Type B pancreatic cell (in vitro differentiated cells): ENCODE measurements around the gene RRM2. TPM values are rescaled to one million over a fixed set of nuclear protein-coding genes. Genes with fewer than 3 reads are reported as not detected.

Experiments
- DNase-seq: peaks from one replicate; pipeline ENCODE4 v3.0.0; 2021; ENCODE audit warnings: mixed read lengths; ENCODE audit not compliant: unreplicated experiment; ENCODE audit errors: extremely low spot score
- H3K27ac Mint-ChIP-seq: 2 replicates; pipeline ENCODE4 v1.8.0; 2021; ENCODE audit warnings: mild to moderate bottlenecking, mixed read lengths
- H3K27me3 Mint-ChIP-seq: 2 replicates; pipeline ENCODE4 v1.8.0; 2021; ENCODE audit warnings: mixed read lengths
- H3K36me3 Mint-ChIP-seq: 2 replicates; pipeline ENCODE4 v1.8.0; 2021; ENCODE audit warnings: mixed read lengths
- H3K4me1 Mint-ChIP-seq: one replicate; pipeline ENCODE4 v1.8.0; 2021; ENCODE audit warnings: mixed read lengths; ENCODE audit not compliant: unreplicated experiment
- H3K4me3 Mint-ChIP-seq: 2 replicates; pipeline ENCODE4 v1.8.0; 2021; ENCODE audit warnings: mild to moderate bottlenecking, mixed read lengths
- H3K9me3 Mint-ChIP-seq: 2 replicates; pipeline ENCODE4 v1.8.0; 2021; ENCODE audit warnings: mixed read lengths
- CTCF ChIP-seq: fragments of 200-600 bp; sonication (generic); conservative IDR thresholded peaks from 2 replicates; pipeline ENCODE4 v1.5.0; 2021; ENCODE audit warnings: antibody characterized with exemption, mild to moderate bottlenecking
- total RNA-seq: library from RNA; stranded (reverse); gene quantifications from 2 replicates; pipeline ENCODE4 v1.2.1, GENCODE V29; 2021; ENCODE audit warnings: low replicate concordance

RRM2 gene
- total RNA-seq, 1 donor from 2014 or later, result 109 TPM

GRCh38 chr2:10175441-10175840 is 52.9 kb downstream of the RRM2 start:
- no peak overlapping the region for H3K4me3 Mint-ChIP-seq
- no peak overlapping the region for H3K27ac Mint-ChIP-seq
- H3K4me1 Mint-ChIP-seq, result peaks cover 18% of the 10 kb centered on the region
- H3K9me3 Mint-ChIP-seq, result no peaks in the 10 kb centered on the region
- DNase-seq, result no peak
- no peak for TF ChIP-seq CTCF
- no peaks in the 10 kb centered on the region for H3K36me3 Mint-ChIP-seq
- no peaks in the 10 kb centered on the region for H3K27me3 Mint-ChIP-seq

- H3K27me3 Mint-ChIP-seq, result no peaks in the 10 kb centered on the region
- H3K27ac Mint-ChIP-seq, result no peak overlapping the region
- no peak overlapping the region for H3K4me3 Mint-ChIP-seq
- no peak for TF ChIP-seq CTCF
- no peaks in the 10 kb centered on the region for H3K9me3 Mint-ChIP-seq
- H3K36me3 Mint-ChIP-seq, result no peaks in the 10 kb centered on the region
- H3K4me1 Mint-ChIP-seq, result peaks cover 5% of the 10 kb centered on the region
- DNase-seq, result no peak
These were observed 56.2 kb downstream of the RRM2 start for GRCh38 chr2:10178751-10179150.

DNA sequence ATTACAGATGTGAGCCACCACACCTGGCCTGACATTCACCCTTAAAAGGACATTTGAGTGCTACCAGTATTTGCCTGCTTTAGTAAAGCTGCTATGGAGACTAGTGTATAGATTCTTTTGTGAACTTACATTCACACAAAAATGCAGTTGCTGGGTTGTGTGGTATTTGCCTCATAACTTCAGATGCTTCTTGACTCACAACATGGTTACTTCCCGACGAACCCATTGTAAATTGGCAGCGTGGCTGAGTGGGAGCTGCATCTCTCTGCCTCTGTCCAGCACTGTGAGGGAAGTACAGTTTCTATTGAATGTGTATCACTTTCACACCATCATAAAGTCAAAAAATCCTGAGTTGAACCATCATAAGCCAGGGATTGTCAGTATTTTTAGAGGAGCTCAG is 56.9 kb downstream of the RRM2 start:
- Mint-ChIP-seq H3K27ac (no peak overlapping the region), H3K4me3 (no peak overlapping the region), H3K36me3 (no peaks in the 10 kb centered on the region), H3K4me1 (peaks cover 5% of the 10 kb centered on the region), H3K9me3 (no peaks in the 10 kb centered on the region), H3K27me3 (no peaks in the 10 kb centered on the region)
- no peak for DNase-seq
- no peak for TF ChIP-seq CTCF

DNA sequence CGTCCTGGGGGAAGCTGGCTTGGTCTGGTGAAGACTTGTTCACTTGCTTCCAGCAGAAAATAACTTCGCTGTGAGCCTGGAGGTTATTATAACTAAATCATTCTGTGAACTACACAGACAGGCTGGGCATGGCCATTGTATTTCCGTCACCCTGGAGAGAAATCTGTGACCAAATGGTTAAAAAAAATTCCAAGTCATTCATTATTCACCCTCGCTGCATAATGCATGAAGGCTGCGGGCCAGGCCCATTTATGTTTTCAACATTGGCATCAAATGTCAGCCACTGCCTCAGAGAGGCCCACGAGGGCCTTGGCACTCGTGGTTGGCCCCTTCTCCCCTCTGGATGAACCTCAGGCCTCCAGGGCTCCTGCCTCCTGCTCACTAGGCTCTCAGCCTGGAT is 57.7 kb downstream of the RRM2 start:
- peaks cover 5% of the 10 kb centered on the region for H3K4me1 Mint-ChIP-seq
- H3K36me3 Mint-ChIP-seq, result no peaks in the 10 kb centered on the region
- TF ChIP-seq CTCF, result no peak
- no peaks in the 10 kb centered on the region for H3K9me3 Mint-ChIP-seq
- no peaks in the 10 kb centered on the region for H3K27me3 Mint-ChIP-seq
- H3K27ac Mint-ChIP-seq, result no peak overlapping the region
- no peak overlapping the region for H3K4me3 Mint-ChIP-seq
- no peak for DNase-seq

Other genes with a start within 250 kb of the RRM2 start
- 37.4 and 120 TPM in 2 replicates for gene GRHL1, start 171.0 kb upstream of the RRM2 start, total RNA-seq
- gene KLF11, start 79.2 kb upstream of the RRM2 start, total RNA-seq, result 11.8 and 13.1 TPM in 2 replicates
- gene CYS1, start 42.3 kb upstream of the RRM2 start, total RNA-seq, result 0.79 and 0.94 TPM in 2 replicates
- gene HPCAL1, start 180.2 kb downstream of the RRM2 start, total RNA-seq, result 13.4 and 17.8 TPM in 2 replicates